Endothelial cell (in vitro differentiated cells): ENCODE results near the gene IGFBP6. TPM values are rescaled to one million over a fixed set of nuclear protein-coding genes. Genes with fewer than 3 reads are reported as not detected.
A peak's percentile ranks its signal among the peaks of the same experiment; 100 is the strongest.

Experiments
- DNase-seq: peaks from one replicate; pipeline ENCODE4 v3.0.0; 2021; ENCODE audit warnings: low spot score
- H3K27ac Mint-ChIP-seq: one replicate; pipeline ENCODE4 v1.8.0; 2021; ENCODE audit warnings: mixed read lengths, inconsistent platforms; ENCODE audit not compliant: unreplicated experiment
- H3K27me3 Mint-ChIP-seq: one replicate; pipeline ENCODE4 v1.8.0; 2021; ENCODE audit warnings: mild to moderate bottlenecking, moderate library complexity, mixed read lengths, inconsistent platforms; ENCODE audit not compliant: unreplicated experiment
- H3K36me3 Mint-ChIP-seq: one replicate; pipeline ENCODE4 v1.8.0; 2021; ENCODE audit warnings: mild to moderate bottlenecking, low read depth, mixed read lengths, inconsistent platforms; ENCODE audit not compliant: unreplicated experiment
- H3K4me1 Mint-ChIP-seq: one replicate; pipeline ENCODE4 v1.8.0; 2021; ENCODE audit warnings: mild to moderate bottlenecking, mixed read lengths, inconsistent platforms; ENCODE audit not compliant: unreplicated experiment
- H3K4me3 Mint-ChIP-seq: one replicate; pipeline ENCODE4 v1.8.0; 2021; ENCODE audit warnings: mild to moderate bottlenecking, mixed read lengths, inconsistent platforms; ENCODE audit not compliant: unreplicated experiment
- H3K9me3 Mint-ChIP-seq: one replicate; pipeline ENCODE4 v1.8.0; 2021; ENCODE audit warnings: mixed read lengths, inconsistent platforms; ENCODE audit not compliant: unreplicated experiment
- CTCF ChIP-seq: fragments of 200-600 bp; sonication (generic); IDR thresholded peaks from one replicate; pipeline ENCODE4 v1.5.0; 2021; ENCODE audit warnings: antibody characterized with exemption; ENCODE audit not compliant: unreplicated experiment
- long read RNA-seq: library from polyadenylated mRNA; unstranded; transcript quantifications from one replicate; pipeline ENCODE4 v2.0.0, GENCODE V29; 2020; ENCODE audit not compliant: unreplicated experiment
- total RNA-seq: library from RNA; stranded (reverse); fragmentation: NEBNext Ultra II Directional; extraction: Animal tissue kit (Norgen Biotek cat#: 25700); gene quantifications from one replicate; pipeline ENCODE4 v1.2.1, GENCODE V29; 2021; ENCODE audit not compliant: unreplicated experiment

IGFBP6 gene
- 21.1 TPM for total RNA-seq
- long read RNA-seq, transcript IGFBP6-201 (4 exons, 1,169 nt): major isoform, 21 of 24 reads
- long read RNA-seq, partial matches to known transcripts: 0 of 24 reads
- long read RNA-seq, other reads (novel, unspliced or antisense): 3 of 24 reads

- Mint-ChIP-seq H3K27me3 (peaks cover 22% of the 10 kb centered on the region), H3K36me3 (no peaks in the 10 kb centered on the region), H3K4me3 (peak within 1 kb of the TSS; percentile 88), H3K9me3 (no peaks in the 10 kb centered on the region), H3K27ac (no peak within 1 kb of the TSS), H3K4me1 (peaks cover 43% of the 10 kb centered on the region)
- no peak for TF ChIP-seq CTCF
- DNase-seq: peak; percentile 53
These were observed at the start of gene IGFBP6 for GRCh38 chr12:53097564-53098353. IGFBP6 (plus strand) TSS chr12:53097667; CDS start chr12:53097718, 51 bp downstream.

GRCh38 chr12:53048033-53048779, 49.3 kb upstream of the IGFBP6 start:
- H3K4me1 Mint-ChIP-seq: peaks cover 57% of the 10 kb centered on the region

GRCh38 chr12:53048780-53049401, 48.6 kb upstream of the IGFBP6 start:
- Mint-ChIP-seq H3K4me3 (peak overlapping the region; percentile 91), H3K9me3 (no peaks in the 10 kb centered on the region), H3K36me3 (peaks cover 3% of the 10 kb centered on the region), H3K27ac (peak overlapping the region; percentile 91), H3K27me3 (peaks cover 26% of the 10 kb centered on the region), H3K4me1 (peaks cover 57% of the 10 kb centered on the region)
- peak; percentile 24 for DNase-seq
- TF ChIP-seq CTCF: no peak

More at GRCh38 chr12:53048033-53048779, 49.3 kb upstream of the IGFBP6 start:
- H3K27ac Mint-ChIP-seq: peak overlapping the region; percentile 91
- peaks cover 3% of the 10 kb centered on the region for H3K36me3 Mint-ChIP-seq
- TF ChIP-seq CTCF: no peak
- peak overlapping the region; percentile 82 for H3K4me3 Mint-ChIP-seq
- peaks cover 29% of the 10 kb centered on the region for H3K27me3 Mint-ChIP-seq
- DNase-seq: peak; percentile 23
- H3K9me3 Mint-ChIP-seq: no peaks in the 10 kb centered on the region

GRCh38 chr12:53049571-53050318, 47.7 kb upstream of the IGFBP6 start, which contains the start of gene TNS2:
TNS2 (plus strand) TSS chr12:53050065; CDS start chr12:53050186, 121 bp downstream.
- no peak for TF ChIP-seq CTCF
- H3K9me3 Mint-ChIP-seq: no peaks in the 10 kb centered on the region
- H3K36me3 Mint-ChIP-seq: peaks cover 3% of the 10 kb centered on the region
- peak within 1 kb of the TSS; percentile 91 for H3K4me3 Mint-ChIP-seq
- H3K27me3 Mint-ChIP-seq: peaks cover 21% of the 10 kb centered on the region
- DNase-seq: peak; percentile 71
- peaks cover 52% of the 10 kb centered on the region for H3K4me1 Mint-ChIP-seq
- H3K27ac Mint-ChIP-seq: peak within 1 kb of the TSS; percentile 91
